ENCODE measurements around the gene PRKAG2.

GRCh38 chr7:151591866-151592265 is 285.0 kb downstream of the PRKAG2 start:
- TF ChIP-seq EZH2 (IDR thresholded peaks at IDR 0.05; ENCODE audit: insufficient read depth, poor library complexity, severe bottlenecking) (no peak), EZH2phosphoT487 (IDR thresholded peaks at IDR 0.05; ENCODE audit: insufficient read depth, low read depth) (no peak)
